ENCODE results near the gene RASSF8.

- no peak for TF ChIP-seq CTCF (conservative IDR thresholded peaks at IDR 0.05; ENCODE audit: low read length)
- TF ChIP-seq EZH2phosphoT487 (IDR thresholded peaks at IDR 0.05; ENCODE audit: borderline replicate concordance): no peak
Observed at GRCh38 chr12:26101350-26101734, 142.9 kb downstream of the RASSF8 start.

Measured in Loucy (cell line).